HepG2 (cell line): ENCODE data around the gene DIAPH3. TPM values are rescaled to one million over a fixed set of nuclear protein-coding genes. Genes with fewer than 3 reads are reported as not detected.
A peak's percentile ranks its signal among the peaks of the same experiment; 100 is the strongest.

Experiments
- HES4 ChIP-seq: sonication (generic); formaldehyde crosslinking; IDR thresholded peaks from 2 replicates; pipeline ENCODE4 v1.9.0; 2021; ENCODE audit warnings: mild to moderate bottlenecking, missing genetic modification reagents, borderline replicate concordance
- HOXA3 ChIP-seq: sonication (generic); formaldehyde crosslinking; IDR thresholded peaks from 2 replicates; pipeline ENCODE4 v1.5.0; 2020; ENCODE audit warnings: missing genetic modification reagents
- KLF6 ChIP-seq: IDR thresholded peaks from 2 replicates; pipeline ENCODE4 v1.8.0; 2016; ENCODE audit warnings: missing biosample characterization, missing genetic modification reagents
- MEF2D ChIP-seq: sonication (generic); formaldehyde crosslinking; IDR thresholded peaks from 2 replicates; pipeline ENCODE4 v1.5.1; 2020; ENCODE audit warnings: mild to moderate bottlenecking, missing genetic modification reagents
- NFE2 ChIP-seq: sonication (generic); formaldehyde crosslinking; IDR thresholded peaks from 2 replicates; pipeline ENCODE4 v1.4.0; 2020; ENCODE audit warnings: missing genetic modification reagents
- PITX1 ChIP-seq: sonication (generic); formaldehyde crosslinking; IDR thresholded peaks from 2 replicates; pipeline ENCODE4 v1.5.1; 2020; ENCODE audit warnings: mild to moderate bottlenecking, missing genetic modification reagents
- POLR2AphosphoS5 ChIP-seq: IDR thresholded peaks from 2 replicates; pipeline ENCODE4 v1.6.1; 2012; ENCODE audit warnings: low read depth, low read length
- TEAD2 ChIP-seq: sonication (generic); formaldehyde crosslinking; IDR thresholded peaks from 2 replicates; pipeline ENCODE4 v1.9.0; 2021; ENCODE audit warnings: missing genetic modification reagents
- THAP11 ChIP-seq: IDR thresholded peaks from 2 replicates; pipeline ENCODE4 v1.6.1; 2016; ENCODE audit warnings: missing biosample characterization, missing genetic modification reagents
- THAP7 ChIP-seq: sonication (generic); formaldehyde crosslinking; IDR thresholded peaks from 2 replicates; pipeline ENCODE4 v1.8.1; 2023; ENCODE audit warnings: mild to moderate bottlenecking, missing genetic modification reagents
- TOPORS ChIP-seq: sonication (generic); formaldehyde crosslinking; IDR thresholded peaks from 2 replicates; pipeline ENCODE4 v1.8.0; 2023; ENCODE audit warnings: mild to moderate bottlenecking, missing genetic modification reagents
- ZFP37 ChIP-seq: sonication (generic); formaldehyde crosslinking; IDR thresholded peaks from 2 replicates; pipeline ENCODE4 v1.4.0; 2020; ENCODE audit warnings: missing genetic modification reagents, borderline replicate concordance
- ZNF20 ChIP-seq: sonication (generic); formaldehyde crosslinking; IDR thresholded peaks from 2 replicates; pipeline ENCODE4 v1.4.0; 2020; ENCODE audit warnings: mild to moderate bottlenecking, moderate library complexity, missing genetic modification reagents
- ZNF225 ChIP-seq: sonication (generic); formaldehyde crosslinking; IDR thresholded peaks from 2 replicates; pipeline ENCODE4 v1.4.0; 2020; ENCODE audit warnings: mild to moderate bottlenecking, missing genetic modification reagents
- ZNF282 ChIP-seq: fragments of 450-650 bp; IDR thresholded peaks from 2 replicates; pipeline ENCODE4 v1.6.1; 2018; ENCODE audit not compliant: partially characterized antibody
- ZNF343 ChIP-seq: sonication (generic); formaldehyde crosslinking; IDR thresholded peaks from 2 replicates; pipeline ENCODE4 v1.4.0; 2020; ENCODE audit warnings: mild to moderate bottlenecking, missing genetic modification reagents
- ZNF430 ChIP-seq: sonication (generic); formaldehyde crosslinking; IDR thresholded peaks from 2 replicates; pipeline ENCODE4 v1.9.0; 2021; ENCODE audit warnings: mild to moderate bottlenecking, missing genetic modification reagents
- ZNF547 ChIP-seq: sonication (generic); formaldehyde crosslinking; IDR thresholded peaks from 2 replicates; pipeline ENCODE4 v1.5.1; 2020; ENCODE audit warnings: mild to moderate bottlenecking, missing genetic modification reagents
- ZNF713 ChIP-seq: sonication (generic); formaldehyde crosslinking; IDR thresholded peaks from 2 replicates; pipeline ENCODE4 v1.4.0; 2020; ENCODE audit warnings: mild to moderate bottlenecking, missing genetic modification reagents
- ZNF781 ChIP-seq: sonication (generic); formaldehyde crosslinking; IDR thresholded peaks from 2 replicates; pipeline ENCODE4 v1.5.1; 2020; ENCODE audit warnings: borderline replicate concordance, mild to moderate bottlenecking, missing genetic modification reagents; ENCODE audit errors: not compliant biosample characterization
- ZSCAN30 ChIP-seq: sonication (generic); formaldehyde crosslinking; IDR thresholded peaks from 2 replicates; pipeline ENCODE4 v1.5.0; 2020; ENCODE audit warnings: mild to moderate bottlenecking, missing genetic modification reagents
- polyA plus RNA-seq, 8 experiments: library from polyadenylated mRNA; depleted of rRNA in 3 of 8; stranded (reverse) in 7 of 8; unstranded in 1 of 8; fragments of >200 nt; fragmentation: Illumina TruSeq in 4 of 8; extraction: Trizol in 4 of 8; gene quantifications; 2 replicates each; pipeline versions ENCODE4 v1.2.1 to v1.2.3, GENCODE V29; 2011 to 2016; ENCODE audit warnings: low read depth in 4 of 8, missing spikeins in 1 of 8, mixed read lengths in 1 of 8; ENCODE audit not compliant: insufficient read depth in 1 of 8
- total RNA-seq, 5 experiments: library from RNA; depleted of rRNA; stranded (reverse); fragments of >200 nt; fragmentation: Illumina TruSeq; extraction: Trizol; gene quantifications; 2 replicates each; pipeline ENCODE4 v1.2.3, GENCODE V29; 2016; ENCODE audit warnings: low read depth in 1 of 5
- TF ChIP-seq, protein P1 (sequence below): sonication (generic); formaldehyde crosslinking; IDR thresholded peaks from 2 replicates; pipeline ENCODE4 v1.5.0; 2020; ENCODE audit warnings: missing genetic modification reagents
- TF ChIP-seq, protein P2 (sequence below): sonication (generic); formaldehyde crosslinking; IDR thresholded peaks from 2 replicates; pipeline ENCODE4 v1.4.0; 2020; ENCODE audit warnings: missing genetic modification reagents
- TF ChIP-seq, protein P3 (sequence below): sonication (generic); formaldehyde crosslinking; IDR thresholded peaks from 2 replicates; pipeline ENCODE4 v1.4.0; 2020; ENCODE audit warnings: missing genetic modification reagents, borderline replicate concordance
- TF ChIP-seq, protein P4 (sequence below): sonication (generic); formaldehyde crosslinking; IDR thresholded peaks from 2 replicates; pipeline ENCODE4 v1.8.1; 2022; ENCODE audit warnings: mild to moderate bottlenecking, missing genetic modification reagents

DIAPH3 gene
- total and polyA plus RNA-seq, 2 of the 13 experiments (the other 11 are each of a cell fraction or from before 2014, with no cell fraction given): 4.0 to 9.3 TPM

DNA sequence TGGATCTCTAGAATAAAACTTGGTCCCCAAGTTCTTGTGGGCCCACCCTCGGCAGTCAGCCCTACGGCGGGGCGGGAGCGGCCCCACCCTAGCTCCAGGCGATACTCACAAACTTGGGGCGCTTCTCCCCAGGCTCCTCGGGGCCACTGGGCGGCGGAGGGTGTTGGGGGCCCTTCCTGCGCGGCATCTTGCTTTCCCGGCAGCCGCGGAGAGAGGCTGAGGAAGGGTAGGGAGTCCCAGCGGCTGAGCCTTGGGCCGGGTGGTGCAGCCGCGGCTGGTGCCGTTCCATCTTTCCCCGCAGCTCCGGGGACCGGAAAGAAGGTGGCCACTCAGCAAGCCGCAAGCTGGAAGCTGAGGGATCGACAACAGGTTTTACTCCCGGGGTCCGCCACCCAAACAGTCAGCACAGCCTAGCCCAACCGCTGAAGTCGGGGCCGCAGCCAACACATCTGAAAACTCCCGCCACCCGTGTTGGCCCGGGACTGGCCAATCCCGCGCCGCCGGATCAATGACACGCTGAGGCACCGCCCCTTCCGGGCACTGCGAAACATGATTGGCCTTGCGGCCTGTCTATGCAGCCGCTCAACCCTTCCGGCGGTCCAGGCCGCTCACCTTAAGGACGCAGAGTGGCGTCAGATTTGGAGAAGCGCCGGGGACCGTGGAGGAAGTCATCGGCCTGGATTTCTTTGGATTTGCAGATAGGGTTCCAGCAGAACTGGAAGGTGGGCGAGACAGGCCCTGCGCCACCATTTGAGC, at the start of gene DIAPH3 (continued):
- TF ChIP-seq THAP7 (CRISPR knock-in tag): peak; percentile 14; the same call in 1 of the 2 replicates
- no peak for TF ChIP-seq ZNF781 (CRISPR knock-in tag)
- TF ChIP-seq ZNF225: no peak
- TF ChIP-seq TEAD2 (CRISPR knock-in tag): no peak
- no peak for TF ChIP-seq ZSCAN30 (CRISPR knock-in tag)
- no peak for TF ChIP-seq PITX1
- no peak for TF ChIP-seq NFE2 (CRISPR knock-in tag)
- peak; percentile 67 for TF ChIP-seq HOXA3 (CRISPR knock-in tag)
- no peak for TF ChIP-seq ZNF20
- TF ChIP-seq, protein P1, sequence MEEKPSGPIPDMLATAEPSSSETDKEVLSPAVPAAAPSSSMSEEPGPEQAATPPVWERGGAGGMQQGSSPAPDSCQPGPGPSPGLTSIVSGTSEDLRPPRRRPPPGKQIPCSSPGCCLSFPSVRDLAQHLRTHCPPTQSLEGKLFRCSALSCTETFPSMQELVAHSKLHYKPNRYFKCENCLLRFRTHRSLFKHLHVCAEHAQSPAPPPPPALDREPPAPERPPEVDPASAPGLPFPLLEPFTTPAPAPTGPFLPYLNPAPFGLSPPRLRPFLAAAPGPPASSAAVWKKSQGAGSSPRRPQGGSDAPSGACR (CRISPR knock-in tag): no peak
- TF ChIP-seq, protein P2, sequence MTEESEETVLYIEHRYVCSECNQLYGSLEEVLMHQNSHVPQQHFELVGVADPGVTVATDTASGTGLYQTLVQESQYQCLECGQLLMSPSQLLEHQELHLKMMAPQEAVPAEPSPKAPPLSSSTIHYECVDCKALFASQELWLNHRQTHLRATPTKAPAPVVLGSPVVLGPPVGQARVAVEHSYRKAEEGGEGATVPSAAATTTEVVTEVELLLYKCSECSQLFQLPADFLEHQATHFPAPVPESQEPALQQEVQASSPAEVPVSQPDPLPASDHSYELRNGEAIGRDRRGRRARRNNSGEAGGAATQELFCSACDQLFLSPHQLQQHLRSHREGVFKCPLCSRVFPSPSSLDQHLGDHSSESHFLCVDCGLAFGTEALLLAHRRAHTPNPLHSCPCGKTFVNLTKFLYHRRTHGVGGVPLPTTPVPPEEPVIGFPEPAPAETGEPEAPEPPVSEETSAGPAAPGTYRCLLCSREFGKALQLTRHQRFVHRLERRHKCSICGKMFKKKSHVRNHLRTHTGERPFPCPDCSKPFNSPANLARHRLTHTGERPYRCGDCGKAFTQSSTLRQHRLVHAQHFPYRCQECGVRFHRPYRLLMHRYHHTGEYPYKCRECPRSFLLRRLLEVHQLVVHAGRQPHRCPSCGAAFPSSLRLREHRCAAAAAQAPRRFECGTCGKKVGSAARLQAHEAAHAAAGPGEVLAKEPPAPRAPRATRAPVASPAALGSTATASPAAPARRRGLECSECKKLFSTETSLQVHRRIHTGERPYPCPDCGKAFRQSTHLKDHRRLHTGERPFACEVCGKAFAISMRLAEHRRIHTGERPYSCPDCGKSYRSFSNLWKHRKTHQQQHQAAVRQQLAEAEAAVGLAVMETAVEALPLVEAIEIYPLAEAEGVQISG (CRISPR knock-in tag): peak; percentile 79; the same call in 1 of the 2 replicates
- TF ChIP-seq POLR2AphosphoS5: peak; percentile 95
- TF ChIP-seq, protein P3, sequence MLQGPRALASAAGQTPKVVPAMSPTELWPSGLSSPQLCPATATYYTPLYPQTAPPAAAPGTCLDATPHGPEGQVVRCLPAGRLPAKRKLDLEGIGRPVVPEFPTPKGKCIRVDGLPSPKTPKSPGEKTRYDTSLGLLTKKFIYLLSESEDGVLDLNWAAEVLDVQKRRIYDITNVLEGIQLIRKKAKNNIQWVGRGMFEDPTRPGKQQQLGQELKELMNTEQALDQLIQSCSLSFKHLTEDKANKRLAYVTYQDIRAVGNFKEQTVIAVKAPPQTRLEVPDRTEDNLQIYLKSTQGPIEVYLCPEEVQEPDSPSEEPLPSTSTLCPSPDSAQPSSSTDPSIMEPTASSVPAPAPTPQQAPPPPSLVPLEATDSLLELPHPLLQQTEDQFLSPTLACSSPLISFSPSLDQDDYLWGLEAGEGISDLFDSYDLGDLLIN (CRISPR knock-in tag): no peak
- TF ChIP-seq ZNF547: peak; percentile 80; the same call in 1 of the 2 replicates
- peak; percentile 80; the same call in 1 of the 2 replicates for TF ChIP-seq HES4 (CRISPR knock-in tag)
- peak; percentile 36; the same call in 1 of the 2 replicates for TF ChIP-seq TOPORS (CRISPR knock-in tag)
- peak; percentile 84 for TF ChIP-seq THAP11
- TF ChIP-seq ZNF713 (CRISPR knock-in tag): no peak
- TF ChIP-seq ZNF430: peak; percentile 61; the same call in 1 of the 2 replicates
- TF ChIP-seq ZFP37: no peak
- TF ChIP-seq MEF2D (CRISPR knock-in tag): peak; percentile 59; the same call in 1 of the 2 replicates
- TF ChIP-seq, protein P4, sequence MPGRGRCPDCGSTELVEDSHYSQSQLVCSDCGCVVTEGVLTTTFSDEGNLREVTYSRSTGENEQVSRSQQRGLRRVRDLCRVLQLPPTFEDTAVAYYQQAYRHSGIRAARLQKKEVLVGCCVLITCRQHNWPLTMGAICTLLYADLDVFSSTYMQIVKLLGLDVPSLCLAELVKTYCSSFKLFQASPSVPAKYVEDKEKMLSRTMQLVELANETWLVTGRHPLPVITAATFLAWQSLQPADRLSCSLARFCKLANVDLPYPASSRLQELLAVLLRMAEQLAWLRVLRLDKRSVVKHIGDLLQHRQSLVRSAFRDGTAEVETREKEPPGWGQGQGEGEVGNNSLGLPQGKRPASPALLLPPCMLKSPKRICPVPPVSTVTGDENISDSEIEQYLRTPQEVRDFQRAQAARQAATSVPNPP (CRISPR knock-in tag): peak; percentile 66; the same call in 1 of the 2 replicates
- TF ChIP-seq ZNF343 (CRISPR knock-in tag): no peak
- TF ChIP-seq ZNF282: no peak
- no peak for TF ChIP-seq KLF6 (CRISPR knock-in tag)
